DMS53 (cell line): ENCODE measurements around the gene RXFP2.
A peak's percentile ranks its signal among the peaks of the same experiment; 100 is the strongest.

Source experiments
- DNase-seq: peaks from one replicate; lab custom pipeline; 2025; lab: John Stamatoyannopoulos, UW

The RXFP2 gene, protein sequence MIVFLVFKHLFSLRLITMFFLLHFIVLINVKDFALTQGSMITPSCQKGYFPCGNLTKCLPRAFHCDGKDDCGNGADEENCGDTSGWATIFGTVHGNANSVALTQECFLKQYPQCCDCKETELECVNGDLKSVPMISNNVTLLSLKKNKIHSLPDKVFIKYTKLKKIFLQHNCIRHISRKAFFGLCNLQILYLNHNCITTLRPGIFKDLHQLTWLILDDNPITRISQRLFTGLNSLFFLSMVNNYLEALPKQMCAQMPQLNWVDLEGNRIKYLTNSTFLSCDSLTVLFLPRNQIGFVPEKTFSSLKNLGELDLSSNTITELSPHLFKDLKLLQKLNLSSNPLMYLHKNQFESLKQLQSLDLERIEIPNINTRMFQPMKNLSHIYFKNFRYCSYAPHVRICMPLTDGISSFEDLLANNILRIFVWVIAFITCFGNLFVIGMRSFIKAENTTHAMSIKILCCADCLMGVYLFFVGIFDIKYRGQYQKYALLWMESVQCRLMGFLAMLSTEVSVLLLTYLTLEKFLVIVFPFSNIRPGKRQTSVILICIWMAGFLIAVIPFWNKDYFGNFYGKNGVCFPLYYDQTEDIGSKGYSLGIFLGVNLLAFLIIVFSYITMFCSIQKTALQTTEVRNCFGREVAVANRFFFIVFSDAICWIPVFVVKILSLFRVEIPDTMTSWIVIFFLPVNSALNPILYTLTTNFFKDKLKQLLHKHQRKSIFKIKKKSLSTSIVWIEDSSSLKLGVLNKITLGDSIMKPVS

DNA sequence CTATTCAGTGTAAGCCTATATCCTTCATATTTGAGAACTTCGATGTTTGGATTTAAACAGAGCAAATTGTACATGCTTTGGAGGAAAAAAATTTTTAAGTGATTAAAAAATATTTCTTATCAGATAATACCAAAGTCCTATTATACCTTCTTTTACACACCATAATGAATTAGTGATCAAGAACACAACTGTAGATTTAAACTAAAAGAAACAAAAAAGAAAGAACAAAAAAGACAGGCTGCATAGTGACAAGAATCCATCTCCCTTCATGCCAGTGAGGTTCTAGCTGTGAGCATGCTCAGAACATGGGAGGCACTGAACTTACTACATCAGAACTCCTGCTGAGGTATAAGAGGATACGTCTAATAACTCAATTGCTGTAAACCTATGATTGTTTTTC lies at the start of gene RXFP2:
RXFP2 (plus strand) TSS at position 301 of the 400 bp plus-strand sequence; CDS start at position 388, 87 bp downstream.
- DNase-seq, result no peak

DNA sequence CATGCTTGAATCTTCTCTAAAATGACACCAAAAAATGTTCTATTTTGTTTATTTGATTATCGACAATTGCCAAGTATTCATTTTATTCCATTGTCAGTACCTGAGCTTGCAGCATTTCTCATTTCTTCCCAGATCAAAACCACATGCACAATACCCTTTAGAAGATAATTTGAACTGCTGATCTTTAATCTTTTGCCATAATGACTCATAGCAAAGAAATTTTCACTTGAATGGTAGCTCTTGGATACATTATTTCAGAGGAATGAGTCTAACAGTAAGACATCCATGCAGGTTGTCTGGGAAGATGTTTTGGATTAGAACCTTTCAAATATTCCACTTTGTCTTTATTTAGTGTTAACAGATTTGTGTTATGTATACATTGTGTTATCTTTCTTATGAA lies 42.0 kb upstream of the RXFP2 start:
- DNase-seq, result no peak

DNA sequence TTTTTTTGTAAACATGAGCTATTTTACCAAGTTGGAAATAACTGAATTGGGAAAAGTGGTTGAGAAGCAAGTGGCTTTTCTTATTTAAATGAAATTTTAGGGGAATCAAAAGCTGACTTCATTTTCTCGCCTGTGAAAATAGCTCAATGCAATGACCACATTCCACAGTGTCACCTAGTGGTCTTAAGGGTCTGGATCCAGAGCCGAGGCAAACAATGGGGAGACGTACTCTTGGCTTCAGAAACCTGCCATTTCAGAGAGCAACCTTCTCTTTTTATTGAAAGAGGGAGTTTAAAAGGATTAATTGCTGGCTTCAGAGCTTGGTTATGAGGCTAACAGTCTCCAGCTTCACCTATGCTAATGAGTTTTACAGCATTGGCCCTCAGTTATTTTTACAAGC lies 39.7 kb upstream of the RXFP2 start:
- DNase-seq, result no peak

DNA sequence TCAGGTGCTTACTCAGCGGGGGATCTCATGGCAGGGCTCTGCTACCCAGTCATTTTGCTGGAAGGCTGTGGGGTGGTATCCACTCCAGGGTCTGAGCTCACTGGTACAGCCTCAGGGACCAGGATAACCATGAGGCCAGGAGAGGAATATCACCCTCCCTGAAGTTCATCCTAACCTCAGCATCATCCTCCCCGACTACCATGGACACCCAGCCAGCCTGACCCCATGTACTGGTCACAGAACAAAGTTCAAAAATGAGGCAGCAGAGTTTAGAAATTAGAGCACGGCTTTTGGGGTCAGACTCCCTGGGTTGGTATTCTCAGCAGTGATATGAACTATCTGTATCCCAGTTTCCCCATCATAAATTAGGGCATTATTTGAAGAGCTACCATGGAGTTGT lies 35.5 kb upstream of the RXFP2 start:
- no peak for DNase-seq

DNA sequence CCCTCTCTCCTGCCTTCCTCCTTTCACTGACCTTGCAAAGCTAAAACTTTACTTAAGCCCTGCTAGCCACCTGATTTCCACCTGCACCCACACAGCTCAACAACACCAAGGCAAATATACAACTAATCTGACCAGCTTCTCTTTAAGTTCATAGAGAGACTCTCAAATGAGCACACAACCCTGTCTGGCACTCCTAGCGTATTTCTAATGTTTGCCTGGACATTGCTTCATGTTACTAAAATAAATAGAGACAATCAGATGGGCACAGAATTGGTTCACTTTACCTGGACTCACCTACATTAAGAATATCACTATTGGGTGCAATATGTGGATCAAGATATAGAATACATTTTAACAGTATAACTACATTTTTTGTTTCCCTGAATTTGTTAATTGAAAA lies 33.2 kb upstream of the RXFP2 start:
- DNase-seq, result no peak

DNA sequence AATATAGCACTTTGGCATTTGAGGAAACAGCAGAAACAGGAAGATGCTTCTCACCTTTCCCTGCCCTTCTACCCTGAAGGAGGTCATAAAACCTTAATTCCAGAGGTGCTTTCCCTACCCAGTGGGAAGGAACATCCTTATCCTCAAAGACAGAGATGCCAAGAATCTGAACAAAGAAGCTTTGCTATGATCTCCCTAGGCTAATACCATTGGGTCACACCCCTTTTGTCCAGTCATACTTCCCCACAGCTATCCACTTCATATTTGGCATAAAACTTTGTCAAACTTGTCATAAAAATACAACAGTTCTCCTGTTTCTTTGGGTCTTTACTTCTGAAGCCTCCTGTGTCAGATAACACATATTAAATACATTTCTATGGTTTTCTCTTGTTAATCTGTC lies 21.7 kb upstream of the RXFP2 start:
- no peak for DNase-seq

DNA sequence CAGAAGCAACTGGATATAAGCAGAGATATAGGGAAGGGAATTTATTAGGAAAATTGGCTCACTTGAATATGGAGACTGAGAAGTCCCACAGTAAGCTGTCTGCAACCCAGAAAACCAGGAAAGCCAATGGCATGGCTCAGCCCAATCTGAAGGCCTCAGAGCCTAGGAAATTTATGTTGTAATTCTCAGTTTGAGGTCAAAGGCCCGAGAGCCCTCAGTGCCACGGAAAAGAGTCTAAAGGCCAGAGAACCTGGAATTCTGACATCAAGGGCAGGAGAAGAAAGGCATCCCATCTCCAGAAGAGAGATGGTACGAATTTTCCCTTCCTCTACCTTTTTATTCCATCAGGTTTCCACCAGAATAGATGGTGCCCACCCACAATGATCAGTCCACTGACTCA lies 20.1 kb upstream of the RXFP2 start:
- DNase-seq, result no peak

DNA sequence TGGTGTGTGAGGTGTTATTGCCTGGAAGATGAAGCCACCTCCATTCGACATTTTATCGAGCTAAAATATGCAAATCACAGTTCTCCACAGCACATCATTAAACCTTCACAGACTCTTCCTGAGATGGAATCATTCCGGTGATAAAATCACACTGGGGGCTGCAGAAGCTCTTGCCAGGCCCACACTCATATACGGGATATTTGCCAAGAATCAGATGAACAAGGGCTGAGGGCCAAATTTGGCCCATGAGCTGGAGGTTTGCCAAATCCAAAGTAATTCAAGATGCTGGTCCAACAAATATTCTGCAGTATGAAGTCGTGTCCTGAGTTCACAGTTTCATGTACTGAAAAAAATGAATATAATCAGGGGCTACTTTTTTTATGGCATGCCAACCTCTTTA lies 16.7 kb upstream of the RXFP2 start:
- no peak for DNase-seq

DNA sequence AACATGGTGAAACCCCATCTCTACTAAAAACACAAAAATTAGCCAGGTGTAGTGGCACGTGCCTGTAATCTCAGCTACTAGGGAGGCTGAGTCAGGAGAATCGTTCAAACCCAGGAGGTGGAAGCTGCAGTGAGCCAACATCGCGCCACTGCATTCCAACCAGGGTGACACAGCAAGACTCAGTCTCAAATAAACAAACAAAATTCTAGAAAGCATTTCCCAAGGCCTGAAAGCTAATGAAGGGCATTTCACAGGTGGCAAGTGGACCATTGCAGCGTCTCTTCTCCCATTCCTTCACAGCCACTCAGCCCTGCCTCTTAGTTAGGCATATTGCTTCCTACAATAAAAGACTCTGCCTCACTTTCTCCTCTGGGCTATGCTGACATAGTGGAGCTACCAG lies 13.5 kb upstream of the RXFP2 start:
- no peak for DNase-seq

DNA sequence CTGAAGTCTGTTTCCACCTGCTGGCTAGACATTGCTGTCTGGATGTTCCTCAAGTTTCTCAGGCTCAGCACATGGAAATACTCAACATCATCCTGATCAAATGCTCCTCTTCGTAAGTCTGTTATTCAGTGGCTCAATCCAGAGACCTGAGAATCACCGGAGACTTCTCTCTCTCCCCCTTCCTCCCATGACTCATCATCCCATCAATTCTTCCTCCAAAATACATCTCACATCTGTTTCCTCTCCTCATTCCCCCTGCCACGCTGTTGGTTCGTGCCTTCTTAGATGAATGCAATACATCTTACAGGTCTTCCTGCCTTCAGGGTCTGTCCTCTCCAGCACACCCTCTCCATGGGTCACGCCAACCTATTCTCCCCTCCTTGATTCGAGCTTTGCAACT lies 7.4 kb upstream of the RXFP2 start:
- DNase-seq, result no peak

DNA sequence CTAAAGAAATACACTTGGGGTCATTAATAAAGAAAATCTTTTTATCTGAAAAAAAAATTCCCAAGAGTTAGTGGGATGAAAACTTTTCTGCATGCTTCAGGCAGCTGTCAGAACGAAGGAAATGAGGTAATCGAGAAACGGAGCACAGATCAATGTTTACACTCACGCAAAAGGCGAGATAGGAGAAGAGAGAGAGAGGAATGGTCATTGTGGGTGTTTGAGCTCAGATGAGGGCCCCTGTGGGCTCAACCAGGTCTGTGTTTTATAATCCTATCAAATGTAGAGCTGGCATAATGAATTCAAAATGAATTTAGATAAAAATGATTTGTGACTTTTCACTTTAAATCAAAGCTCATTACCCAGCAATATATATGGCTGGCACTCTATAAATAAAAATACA lies 6.3 kb upstream of the RXFP2 start:
- no peak for DNase-seq

DNA sequence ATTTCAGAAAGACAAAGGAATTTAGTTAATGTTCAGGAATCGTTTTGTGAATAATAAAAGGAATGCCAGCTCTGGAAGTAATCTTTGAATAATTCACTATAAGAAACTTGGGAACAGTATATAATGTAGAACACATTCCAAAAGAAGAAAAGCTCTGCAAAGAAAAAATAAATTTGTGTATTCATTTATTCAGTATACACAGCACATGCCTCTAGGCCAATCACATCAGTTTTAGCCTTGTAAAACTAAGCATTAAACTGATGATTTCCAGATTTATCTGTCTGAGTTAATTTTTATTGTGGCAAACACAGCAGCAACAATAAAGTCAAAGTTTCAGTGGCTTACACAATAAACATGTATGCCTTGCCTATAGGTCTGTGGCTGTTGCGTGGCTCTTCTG lies 5.7 kb upstream of the RXFP2 start:
- no peak for DNase-seq

DNA sequence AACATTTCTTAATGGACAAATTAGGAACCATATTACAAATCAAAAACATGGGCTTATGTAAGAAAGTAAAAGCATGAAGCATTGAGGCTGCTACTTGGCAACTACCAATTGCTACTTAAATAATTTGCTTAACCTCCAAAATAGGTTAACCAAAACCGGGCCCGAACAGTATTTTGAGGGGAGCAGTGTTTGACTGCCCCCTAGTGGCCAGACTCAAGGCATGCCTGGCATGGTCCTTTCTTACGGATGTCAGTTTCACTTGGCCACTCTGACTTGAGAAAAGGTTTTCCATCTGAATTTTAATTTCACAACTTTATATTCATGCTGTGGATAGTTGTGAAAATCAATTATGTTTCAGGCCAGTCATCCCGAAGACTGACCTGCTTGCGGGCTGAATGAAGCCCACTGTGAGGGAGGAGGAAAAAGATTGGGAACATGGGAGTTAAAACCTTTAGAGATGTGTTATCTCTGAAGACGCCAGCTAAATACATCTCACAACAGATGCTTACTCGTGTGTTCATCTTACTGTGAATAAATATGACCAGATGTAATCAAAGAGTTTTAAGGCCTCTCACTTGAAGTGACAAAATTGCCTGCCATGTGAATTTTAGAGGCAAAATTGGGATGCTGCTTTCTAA lies 2.9 kb downstream of the RXFP2 start:
- DNase-seq, result peak; percentile 73

DNA sequence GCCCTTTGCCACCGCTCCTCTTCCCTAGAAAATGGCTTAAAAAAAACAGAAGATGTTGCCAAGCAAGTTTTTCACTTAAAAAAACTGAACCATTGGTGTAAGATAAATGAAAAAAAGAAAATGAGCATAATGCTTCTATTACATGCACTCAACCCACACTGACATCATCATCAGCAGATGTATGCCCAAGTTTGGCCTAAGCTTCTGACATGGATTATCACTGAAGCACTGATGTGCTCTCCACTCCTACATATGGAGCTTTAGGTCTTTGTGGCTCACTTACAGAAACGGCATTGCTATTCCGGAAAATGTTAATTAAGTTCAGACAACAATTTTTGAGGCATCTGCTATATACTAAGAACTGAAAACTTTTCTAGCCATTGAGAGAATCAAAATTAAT lies 8.0 kb downstream of the RXFP2 start:
- DNase-seq, result no peak

DNA sequence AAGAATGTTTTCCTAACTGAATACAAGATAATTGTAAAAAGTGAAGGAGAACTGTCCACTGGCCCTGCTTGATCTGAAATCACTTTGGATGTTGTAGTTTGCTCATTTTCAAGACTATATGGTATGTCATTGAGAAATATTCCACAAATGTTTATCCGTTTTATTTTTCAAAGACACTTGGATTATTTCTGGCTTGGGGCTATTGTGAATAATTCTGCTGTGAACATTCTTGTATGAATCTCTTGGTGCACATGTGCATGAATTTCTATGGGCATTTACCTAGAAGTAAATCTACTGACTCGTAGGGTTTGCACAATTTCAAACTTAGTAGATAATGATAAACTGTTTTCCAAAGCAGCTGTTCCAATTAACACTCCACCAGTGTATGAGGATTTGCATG lies 8.6 kb downstream of the RXFP2 start:
- DNase-seq, result no peak

DNA sequence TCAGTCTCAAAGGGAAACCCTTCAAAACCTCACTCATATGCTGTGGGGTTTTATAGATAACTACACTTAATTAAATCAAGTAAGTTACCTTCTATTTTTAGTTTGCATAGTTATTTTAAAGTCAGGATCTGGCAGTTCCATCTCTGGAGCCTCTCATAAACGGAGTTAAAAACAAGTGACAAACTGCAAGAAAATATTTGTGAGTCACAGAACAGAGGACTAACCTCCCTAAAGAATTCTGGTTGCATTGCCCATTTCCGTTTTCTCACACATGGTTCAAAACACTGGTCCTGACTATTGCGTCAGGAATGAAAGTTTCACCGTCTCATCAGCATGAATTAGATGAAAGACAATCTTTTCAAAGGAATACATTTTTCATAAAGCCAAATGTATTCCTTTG lies 10.6 kb downstream of the RXFP2 start:
- DNase-seq, result no peak

DNA sequence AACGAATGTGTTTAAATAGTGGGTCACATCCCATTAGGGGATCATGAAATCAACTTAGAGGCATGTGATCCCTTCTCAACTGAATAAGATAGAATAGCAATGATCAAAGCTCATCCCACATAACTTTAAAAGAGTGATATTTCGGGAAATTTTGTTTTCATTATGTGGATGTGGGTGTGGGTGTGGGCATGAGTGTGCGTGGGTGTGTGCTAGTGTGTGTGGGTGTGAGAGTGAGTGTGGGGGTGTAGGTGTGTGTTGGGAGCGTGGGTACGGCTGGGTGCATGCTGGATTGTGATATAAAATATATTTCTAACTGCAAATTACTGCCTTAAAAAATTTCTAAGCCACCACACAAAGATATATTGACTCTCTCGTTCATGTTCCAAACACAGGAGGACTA lies 15.9 kb downstream of the RXFP2 start:
- no peak for DNase-seq

DNA sequence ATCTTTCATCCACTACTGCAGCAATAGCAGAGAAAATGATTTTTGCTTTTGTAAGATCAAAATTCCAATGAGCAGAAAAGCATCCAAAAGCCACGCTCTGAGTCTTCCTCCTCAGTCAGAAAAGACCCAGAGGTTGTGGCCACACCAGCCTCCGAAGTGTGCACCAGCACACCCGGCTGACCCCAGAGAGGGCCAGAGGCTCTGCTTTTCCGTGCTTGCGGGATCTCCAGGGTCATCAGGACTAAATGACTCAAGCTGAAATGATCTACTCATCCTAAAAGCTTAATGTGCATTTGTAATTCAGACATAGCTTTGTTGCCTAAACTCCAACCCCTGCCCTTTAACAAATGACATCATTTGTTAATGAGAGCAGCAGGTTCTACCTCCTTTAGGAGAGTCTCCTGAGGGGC lies 16.5 kb downstream of the RXFP2 start:
- no peak for DNase-seq

DNA sequence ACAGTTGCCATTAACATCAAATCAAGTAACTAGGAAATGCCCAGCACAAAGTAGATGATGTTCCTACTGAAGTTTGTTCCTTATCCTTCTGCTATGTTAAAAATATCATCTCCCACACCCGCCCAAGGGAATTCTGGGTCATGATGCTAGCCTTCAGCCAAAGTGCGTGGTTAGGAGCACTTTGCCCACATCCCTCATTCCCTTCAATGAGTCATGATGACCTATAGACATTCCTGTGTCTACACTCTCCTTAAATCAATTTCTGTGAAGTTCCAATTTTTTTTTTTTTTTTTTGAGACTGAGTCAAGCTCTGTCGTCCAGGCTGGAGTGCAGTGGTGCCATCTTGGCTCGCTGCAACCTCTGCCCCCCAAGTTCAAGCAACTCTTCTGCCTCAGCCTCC lies 17.0 kb downstream of the RXFP2 start:
- DNase-seq, result no peak

DNA sequence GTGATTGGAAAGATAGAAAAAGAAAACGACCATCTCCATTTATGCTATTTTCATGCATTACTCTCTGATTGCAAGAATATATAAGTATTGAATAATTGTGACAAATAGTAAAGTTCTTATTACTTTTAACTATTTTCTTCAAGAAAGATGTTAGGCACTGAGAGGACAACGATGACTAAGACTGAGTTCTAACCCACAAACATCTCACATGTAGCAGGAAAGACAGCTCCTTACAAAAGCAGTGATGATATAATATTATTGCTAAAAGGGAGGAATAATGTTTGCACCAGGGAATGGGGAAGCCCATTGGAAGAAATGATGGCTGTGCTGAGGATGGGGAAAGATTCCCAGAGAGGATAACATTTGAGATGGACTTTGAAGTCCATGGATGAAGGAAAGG lies 22.6 kb downstream of the RXFP2 start:
- no peak for DNase-seq

DNA sequence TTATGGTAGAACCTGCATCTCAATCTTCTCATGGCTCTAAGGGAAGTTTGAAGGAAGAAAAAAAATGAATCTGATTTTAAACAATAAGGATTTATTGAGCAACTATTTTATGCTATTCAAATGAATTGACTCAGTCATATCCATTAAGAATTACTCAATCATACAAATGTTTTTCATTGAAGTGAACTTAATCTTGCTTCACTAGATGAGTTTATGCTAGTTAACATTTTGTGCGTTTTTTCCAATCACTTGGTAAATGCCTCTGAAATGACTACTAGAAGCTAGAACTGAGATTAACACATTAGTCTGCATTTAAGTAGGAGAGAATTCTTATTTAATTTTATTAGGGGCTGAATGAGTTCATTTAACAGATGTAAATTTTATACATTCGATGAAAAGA lies 25.2 kb downstream of the RXFP2 start:
- no peak for DNase-seq

DNA sequence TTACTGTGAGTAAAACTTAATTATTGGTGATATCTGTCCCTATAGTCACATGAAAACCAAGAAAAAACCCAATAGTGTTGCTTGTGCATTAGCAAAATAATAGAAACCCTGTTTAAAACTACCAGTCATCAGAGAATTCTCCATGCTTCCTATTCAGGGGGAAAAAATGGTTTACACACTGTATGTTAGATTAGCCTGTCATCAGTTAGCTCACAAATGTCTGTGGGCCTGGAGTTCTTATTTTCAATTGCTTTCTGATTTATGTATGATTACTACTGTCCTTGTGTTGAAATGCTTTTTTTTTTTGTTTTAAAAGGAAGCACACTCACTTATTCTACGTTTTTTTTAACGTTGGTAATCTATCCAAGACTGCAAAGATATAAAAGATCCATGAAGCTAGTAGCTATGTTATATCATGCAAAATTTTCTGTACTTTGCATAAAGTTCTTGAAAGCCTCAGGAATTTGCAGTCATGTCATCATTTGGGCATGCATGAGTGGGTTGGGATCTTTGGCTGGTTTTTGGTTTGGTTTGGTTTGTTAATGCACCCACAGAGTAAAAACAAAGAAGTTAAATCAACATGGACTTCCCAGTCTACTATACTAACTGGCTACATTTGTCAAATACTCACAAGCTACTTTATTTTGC lies 25.9 kb downstream of the RXFP2 start:
- no peak for DNase-seq
